COLO668 (cell line): ENCODE data around the gene GHR.

Experiments used
- DNase-seq: peaks from one replicate; lab custom pipeline; 2025; ENCODE audit not compliant: unreplicated experiment; lab: John Stamatoyannopoulos, UW

Gene GHR

DNA sequence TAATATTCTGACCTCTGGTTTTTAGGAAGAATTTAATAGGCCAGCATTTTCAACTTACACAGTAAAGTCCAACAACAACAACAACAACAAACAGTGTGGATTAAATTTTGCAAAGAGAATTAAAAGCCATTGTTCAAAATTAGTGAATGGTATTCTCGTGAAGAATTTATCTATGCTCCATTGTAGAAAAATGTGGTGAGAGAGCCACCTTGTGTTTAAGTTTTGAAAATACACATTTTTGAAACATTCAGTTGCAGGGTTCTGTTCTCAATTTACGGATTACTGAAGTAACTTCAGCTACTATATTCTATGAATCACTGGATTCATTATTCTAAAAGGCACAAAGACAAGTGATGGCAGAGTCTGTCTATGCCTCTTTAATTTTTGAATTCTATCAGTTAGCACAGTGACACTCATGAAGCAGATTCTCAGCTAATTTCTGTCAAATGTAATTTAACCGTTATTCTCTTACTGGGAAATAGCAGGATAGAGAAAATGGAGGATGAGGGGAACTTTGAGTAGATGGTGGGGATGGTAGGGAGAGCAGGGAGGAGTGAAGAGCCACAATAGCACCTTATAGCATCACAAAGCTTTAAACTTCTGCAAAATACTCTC lies 344.4 kb downstream of the GHR start:
- DNase-seq, result no peak

DNA sequence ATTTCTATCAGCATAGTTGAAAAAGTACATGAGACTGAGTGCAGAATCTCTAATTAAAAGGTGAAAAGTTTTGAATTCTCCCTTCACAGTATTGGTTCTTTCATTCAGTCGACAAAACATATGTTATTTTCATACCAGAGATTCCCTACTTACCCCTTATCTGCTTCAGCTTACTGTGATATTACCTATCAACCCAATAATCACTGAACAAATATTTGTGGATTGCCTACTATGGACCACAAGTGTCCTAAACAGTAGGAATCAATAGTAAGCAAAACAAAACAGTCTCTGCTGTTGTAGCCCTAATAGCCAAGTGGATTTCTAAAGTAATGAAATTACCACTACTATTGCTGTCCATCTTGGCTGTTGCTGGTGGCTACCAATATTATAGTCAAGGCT lies 344.9 kb downstream of the GHR start:
- no peak for DNase-seq

DNA sequence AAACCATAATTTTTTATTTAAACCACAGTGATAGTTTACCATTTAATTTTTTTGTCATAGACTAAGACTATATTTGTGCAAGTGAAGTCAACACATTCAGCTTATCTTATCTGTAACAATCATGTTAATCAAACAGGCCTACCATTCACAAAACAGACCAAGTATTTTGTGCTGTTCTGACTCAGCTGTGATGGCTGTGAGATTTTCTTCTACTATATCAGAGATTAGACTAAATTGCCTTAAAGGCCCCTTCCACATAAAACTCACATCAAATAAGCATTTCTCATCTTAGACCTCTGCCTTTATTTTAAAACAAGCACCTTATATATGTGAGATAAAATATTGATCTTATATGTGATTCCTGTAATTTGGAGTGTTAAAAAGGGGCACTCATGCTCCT lies 346.8 kb downstream of the GHR start:
- no peak for DNase-seq
